ENCODE measurements around the gene PPP2R5C.
A peak's percentile ranks its signal among the peaks of the same experiment; 100 is the strongest.

The PPP2R5C gene

DNA sequence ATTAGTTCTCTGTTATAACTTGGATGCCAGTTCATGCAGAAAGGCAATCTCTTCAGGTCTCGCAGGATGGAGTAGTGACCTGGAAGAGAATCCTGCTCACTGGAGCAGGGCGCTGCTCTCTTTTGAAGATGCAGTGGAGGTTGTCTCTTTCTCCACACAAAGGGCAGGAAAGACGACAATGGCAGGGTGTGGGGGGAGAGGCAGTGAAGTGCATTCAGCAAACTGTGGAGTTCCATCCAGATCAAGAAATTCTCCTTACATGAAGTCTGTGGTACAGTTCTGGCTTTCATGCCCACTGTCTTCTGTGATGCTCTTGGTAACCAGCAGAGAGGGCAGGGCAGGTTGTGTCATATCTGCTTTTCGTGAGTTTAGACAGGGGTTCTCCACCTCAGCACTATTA, 6.6 kb upstream of the PPP2R5C start:
- DNase-seq (ENCODE audit: low spot score), result no peak

DNA sequence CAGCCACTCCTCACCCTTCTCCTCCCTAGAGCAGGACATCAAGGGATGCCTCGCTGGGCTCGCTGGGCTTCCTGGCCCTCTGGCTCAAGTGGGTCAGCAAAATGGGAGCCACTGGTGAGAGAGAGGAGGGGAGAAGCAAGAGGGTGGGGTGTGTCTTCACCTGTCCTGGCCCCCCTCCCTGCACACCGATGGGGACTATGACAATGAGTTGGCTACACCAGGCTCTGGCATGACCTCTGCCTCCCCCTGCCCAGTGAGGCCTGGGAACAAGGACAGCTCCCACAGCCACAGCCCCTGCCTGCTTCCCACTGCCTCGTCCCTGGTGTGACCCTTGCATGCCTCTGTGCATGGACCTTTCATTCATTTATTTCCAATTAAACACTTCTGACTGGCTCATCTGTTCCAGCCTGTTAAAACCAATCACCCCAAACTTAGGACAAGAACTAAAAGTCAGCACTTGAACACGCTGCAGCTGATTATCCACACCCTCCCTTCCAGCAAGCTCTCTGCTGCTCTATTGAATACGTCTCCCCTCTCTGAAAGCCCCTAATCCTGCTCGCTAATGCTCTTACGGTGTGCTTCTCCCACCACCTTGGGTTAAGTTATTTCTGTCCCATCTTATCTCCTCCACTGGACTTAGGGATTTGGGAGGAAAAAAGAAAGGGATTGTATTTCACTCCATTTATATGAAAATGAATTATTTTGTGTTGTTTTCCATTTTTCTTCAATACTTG, 5.8 kb upstream of the PPP2R5C start:
- no peak for DNase-seq (ENCODE audit: low spot score)

DNA sequence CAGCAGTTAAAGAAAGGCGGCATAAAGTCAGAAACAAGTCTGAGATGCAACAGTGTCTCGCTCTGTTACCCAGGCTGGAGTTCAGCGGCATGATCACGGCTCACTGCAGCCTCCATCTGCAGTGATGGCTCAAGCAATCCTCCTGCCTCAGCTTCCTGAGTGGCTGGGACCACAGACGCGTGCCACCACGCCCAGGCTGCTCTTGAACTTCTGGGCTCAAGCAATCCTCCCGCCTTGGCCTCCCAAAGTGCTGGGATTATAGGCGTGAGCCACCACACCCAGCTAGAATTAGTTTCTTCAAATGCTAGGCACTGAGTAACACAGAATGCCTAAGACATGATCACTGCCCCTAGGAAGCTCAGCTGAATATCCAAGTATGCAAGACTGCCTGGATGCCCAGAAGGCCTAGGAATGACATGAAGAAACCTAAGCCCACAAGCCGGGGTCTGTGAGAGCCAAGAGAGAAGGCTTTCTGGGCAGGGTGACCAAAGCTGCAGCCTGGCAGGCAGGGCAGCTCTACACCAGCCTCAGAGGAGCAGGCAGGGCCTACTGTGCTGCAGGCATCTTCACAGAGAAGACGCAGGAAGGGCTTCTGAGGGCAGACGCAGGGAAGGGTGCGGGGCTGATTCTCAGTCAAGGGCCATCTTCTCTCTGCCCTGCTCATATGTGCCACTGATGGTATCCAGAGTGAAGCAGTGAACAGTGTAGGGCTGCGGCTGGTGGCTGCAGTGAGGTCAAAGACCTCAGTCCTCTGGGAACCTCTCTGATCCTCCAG, 4.3 kb upstream of the PPP2R5C start:
- DNase-seq (ENCODE audit: low spot score), result no peak

- DNase-seq (ENCODE audit: low spot score), result no peak
Observed at GRCh38 chr14:101757839-101758211, 3.7 kb upstream of the PPP2R5C start.

- no peak for DNase-seq (ENCODE audit: low spot score)
Observed at GRCh38 chr14:101758913-101759593, 2.5 kb upstream of the PPP2R5C start.

DNA sequence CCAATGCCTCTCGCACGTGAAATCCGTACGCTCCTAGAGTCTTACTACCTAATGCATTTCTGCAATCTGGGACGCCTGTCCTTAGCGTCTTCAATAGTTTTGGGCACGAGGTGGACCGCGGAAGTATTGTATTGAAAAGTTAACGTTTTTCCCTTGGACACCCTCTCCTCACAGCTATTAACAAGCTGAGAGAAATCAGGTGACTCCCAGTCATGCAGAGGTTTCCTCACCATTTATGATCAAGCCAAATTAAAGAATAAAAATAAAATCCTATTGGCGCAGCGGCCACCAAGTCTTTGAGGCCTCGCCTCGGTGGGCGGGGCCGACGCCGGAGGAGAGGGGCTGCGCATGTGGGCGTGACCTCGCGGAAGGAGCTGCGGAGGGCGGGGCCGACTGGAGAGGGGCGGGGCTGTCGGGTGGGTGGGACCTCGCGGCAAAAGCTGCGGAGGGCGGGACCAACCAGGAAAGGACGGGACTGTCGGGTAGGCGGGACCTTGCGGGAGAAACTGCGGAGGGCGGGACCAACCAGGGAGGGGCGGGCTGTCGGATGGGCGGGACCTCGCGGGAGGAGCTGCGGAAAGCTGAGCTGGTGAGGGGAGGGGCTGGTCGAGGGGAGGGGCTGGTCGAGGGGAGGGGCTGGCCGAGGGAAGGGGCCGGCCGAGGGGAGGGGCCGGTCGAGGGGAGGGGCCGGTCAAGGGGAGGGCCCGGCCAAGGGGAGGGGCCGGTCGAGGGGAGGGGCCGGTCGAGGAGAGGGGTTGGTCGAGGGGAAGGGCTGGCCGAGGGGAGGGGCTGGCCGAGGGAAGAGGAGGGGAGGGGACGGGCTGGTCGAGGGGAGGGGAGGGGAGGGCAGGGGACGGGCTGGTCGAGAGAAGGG, 1.1 kb upstream of the PPP2R5C start:
- peak; percentile 86 for DNase-seq (ENCODE audit: low spot score)

DNA sequence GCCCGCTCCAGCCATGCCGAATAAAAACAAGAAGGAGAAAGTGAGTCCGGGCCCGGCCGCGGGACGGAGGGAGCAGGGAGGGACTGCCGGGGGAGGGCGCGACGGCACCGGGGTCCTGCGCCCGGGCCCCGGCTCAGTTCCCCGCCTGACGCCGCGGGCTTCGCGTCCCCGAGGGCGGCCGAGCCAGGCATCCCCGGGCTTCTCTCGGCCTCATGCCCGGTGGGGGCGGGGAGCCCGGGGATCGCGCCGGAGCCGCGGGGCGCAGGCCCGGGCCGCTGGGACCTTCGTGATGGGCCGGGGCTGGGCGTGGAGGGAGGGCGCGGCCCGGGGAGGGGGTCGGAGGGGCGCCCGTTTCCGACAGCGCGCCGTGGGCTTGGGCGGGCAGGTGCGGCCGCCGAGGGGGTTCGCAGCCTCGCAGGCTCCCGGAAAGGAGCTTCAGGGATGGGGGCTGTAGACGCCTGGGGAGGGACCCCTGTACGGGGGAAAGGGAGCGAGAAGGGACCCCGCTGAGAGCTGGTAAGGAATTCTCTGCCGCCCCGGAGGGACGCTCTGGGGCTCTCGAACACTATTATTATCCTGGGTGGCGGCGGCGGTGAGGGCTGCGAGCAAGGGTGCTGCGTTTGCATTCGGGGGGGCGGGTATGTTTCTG, 496 bp downstream of the PPP2R5C start:
- DNase-seq (ENCODE audit: low spot score), result no peak

DNA sequence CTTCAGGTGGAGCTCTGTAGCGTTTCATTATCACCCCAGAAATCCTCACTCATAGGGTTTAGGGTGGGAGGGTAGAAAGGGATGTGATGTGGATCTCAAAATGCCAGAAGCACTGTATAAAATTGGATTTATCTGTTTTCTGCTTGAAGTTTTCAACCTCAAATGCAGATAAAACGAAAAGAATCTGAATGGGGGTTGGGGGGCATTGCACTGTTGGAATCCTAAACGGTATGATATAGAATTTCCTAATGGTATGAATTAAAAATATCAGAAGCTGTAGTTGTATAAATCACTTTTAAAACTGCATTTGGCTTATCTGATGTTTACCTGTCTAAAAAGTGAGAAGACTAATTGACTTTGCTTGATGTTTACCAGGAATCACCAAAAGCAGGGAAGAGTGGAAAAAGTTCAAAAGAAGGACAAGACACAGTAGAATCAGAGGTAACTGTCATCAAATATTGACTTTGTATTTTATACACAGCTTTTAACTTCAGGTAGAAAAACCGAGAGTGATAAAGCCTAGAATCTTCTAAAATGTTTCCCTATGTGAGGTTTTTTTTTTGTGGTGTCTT, 1.1 kb downstream of the PPP2R5C start:
- DNase-seq (ENCODE audit: low spot score), result no peak

DNA sequence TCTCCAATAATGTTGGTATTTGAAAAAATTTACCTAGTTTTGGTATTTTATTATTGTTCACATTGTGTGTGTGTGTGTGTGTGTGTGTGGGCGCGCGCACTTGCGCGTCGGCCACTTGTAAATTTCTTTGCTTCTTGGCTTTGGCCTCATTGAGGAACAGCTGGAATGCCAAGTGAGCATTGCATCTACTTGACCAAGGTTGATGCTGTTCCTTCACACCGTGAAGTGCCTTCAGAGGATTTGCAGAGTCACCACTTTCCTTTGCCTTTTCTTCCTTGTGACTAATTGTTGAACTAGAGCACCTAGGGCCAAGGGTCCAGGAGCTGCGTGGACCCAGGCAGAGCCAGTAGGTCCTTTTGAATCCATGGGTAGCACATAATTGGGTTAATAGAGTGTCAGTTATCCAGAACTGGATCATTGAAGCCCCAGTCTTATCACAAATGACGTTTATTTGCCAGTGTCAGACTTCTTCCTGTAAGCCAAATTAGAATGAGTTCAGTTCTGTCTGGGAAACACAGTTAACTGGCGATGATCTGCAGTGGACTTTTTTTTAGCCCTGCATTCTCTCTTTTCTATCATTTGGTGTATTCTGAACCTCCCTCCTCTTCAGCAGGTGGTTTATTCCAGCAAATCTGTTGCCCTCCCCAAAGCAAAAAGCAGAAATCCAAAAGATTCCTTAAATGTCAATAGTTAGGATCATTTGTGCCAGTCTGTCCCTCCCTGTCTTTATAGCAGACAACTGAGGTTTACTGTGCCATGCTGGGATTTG, 2.6 kb downstream of the PPP2R5C start:
- DNase-seq (ENCODE audit: low spot score), result no peak

DNA sequence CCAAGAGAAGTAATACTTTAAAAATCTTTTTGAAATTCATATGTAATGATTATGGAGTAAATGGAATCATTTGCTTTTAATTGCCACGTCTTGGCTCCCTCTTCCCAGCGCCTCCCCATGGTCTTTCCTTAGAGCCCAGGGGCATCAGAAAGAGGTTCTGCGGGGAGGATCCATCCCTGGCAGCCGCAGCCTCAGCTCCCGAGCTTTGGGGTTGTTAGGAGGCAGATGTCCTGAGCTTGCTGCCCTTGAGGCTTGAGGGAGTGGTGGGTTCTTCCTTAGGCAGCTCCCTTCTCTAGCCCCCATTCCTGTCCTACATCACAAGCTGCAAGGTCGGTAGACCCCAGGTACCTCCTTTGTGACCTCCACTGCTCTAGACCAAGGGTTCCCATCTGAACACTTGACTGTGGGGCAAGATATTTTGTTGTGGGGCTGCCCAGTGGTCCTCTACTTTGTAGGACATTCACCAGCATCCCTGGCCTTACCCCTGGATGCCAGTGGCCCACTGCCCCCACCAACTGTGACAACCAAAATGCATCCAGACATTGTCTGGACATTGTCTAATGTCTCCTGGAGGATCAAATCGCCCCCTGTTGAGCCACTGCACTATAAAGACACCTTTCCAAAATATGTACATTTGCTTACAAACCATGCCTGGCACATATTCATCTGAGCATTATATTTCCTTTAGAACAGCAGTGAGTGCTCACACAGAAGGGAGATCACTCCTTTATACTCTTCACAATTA, 6.3 kb downstream of the PPP2R5C start:
- DNase-seq (ENCODE audit: low spot score), result no peak

- no peak for DNase-seq (ENCODE audit: low spot score)
Observed at GRCh38 chr14:101770183-101770582, 8.7 kb downstream of the PPP2R5C start.

GRCh38 chr14:101772770-101773169, 11.3 kb downstream of the PPP2R5C start:
- DNase-seq (ENCODE audit: low spot score), result no peak

DNA sequence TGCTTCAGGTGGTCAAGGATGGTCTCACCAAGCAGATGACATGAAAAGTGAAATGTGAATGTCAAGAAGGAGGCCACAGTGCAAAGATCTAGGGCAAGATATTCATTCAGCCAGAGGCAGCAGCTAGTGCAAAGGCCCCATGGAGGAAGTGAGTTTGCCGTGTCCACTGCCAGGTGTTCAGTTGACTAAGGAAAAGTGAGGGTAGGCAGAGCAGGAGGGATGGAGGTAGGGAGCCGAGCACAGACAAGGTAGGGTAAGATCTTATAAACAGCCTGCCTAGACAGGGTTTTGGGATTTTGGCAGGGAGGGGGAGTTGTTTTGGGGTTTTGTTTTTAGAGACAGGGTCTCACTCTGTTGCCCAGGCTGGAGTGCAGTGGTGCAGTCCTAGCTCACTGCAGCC, 11.9 kb downstream of the PPP2R5C start:
- DNase-seq (ENCODE audit: low spot score), result no peak

- DNase-seq (ENCODE audit: low spot score), result no peak
Observed at GRCh38 chr14:101774006-101774795, 12.7 kb downstream of the PPP2R5C start.

GRCh38 chr14:101774814-101775213, 13.3 kb downstream of the PPP2R5C start:
- no peak for DNase-seq (ENCODE audit: low spot score)

- no peak for DNase-seq (ENCODE audit: low spot score)
Observed at GRCh38 chr14:101775826-101776225, 14.3 kb downstream of the PPP2R5C start.

GRCh38 chr14:101776344-101776743, 14.8 kb downstream of the PPP2R5C start:
- no peak for DNase-seq (ENCODE audit: low spot score)

DNA sequence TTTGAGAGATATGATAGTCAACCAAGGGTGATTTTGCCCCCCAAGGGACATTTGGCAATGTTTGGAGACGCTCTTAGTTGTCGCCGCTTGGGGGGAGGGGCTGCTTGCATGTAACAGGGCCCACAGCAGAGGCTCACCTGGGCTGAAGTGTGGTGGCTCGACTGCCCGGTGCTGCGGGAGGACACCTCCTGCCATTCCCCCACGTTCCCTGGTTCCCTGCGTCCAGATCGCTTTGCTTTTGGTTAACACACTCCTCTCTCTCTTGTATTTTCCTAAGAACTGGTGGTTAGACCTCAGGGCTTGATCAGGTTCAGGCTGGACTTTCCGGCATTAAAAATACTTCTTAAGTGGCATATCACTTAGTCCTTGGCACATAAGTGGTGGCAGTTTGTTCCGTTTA, 18.9 kb downstream of the PPP2R5C start:
- no peak for DNase-seq (ENCODE audit: low spot score)

GRCh38 chr14:101780887-101781239, 19.4 kb downstream of the PPP2R5C start:
- no peak for DNase-seq (ENCODE audit: low spot score)
